A549 (cell line): ENCODE results near the gene STAP2.

Experiments
- BHLHE40 ChIP-seq: IDR thresholded peaks from 2 replicates; pipeline ENCODE4 v1.6.1; 2012; ENCODE audit warnings: low read depth, low read length, inconsistent platforms
- CBX2 ChIP-seq: fragments of 200-600 bp; sonication (generic); IDR thresholded peaks from 2 replicates; pipeline ENCODE4 v1.6.1; 2016; ENCODE audit warnings: low read depth, mild to moderate bottlenecking, borderline replicate concordance
- CBX8 ChIP-seq: fragments of 200-600 bp; sonication (generic); IDR thresholded peaks from 2 replicates; pipeline ENCODE4 v1.6.1; 2016
- CTCF ChIP-seq: fragments of >200 bp; sonication (Bioruptor Twin); formaldehyde crosslinking; IDR thresholded peaks from 3 replicates; pipeline ENCODE4 v1.5.1; 2016
- EHMT2 ChIP-seq: fragments of 200-600 bp; sonication (generic); IDR thresholded peaks from 2 replicates; pipeline ENCODE4 v1.6.1; 2016; ENCODE audit warnings: antibody characterized with exemption, low read depth, mild to moderate bottlenecking, moderate library complexity
- EP300 ChIP-seq, 2 experiments: fragments of >200 bp; sonication (Bioruptor Twin); formaldehyde crosslinking; IDR thresholded peaks; 2 replicates in 1 of 2; 3 replicates in 1 of 2; pipeline ENCODE4 v1.6.1; 2016 to 2017
- HDAC2 ChIP-seq: fragments of 200-600 bp; sonication (generic); IDR thresholded peaks from 2 replicates; pipeline ENCODE4 v1.6.1; 2016
- HOXA7 ChIP-seq: fragments of 250-450 bp; sonication (Bioruptor Pico); IDR thresholded peaks from 2 replicates; pipeline ENCODE4 v1.5.0; 2020; ENCODE audit warnings: mild to moderate bottlenecking, moderate library complexity
- MAX ChIP-seq: IDR thresholded peaks from 2 replicates; pipeline ENCODE4 v1.6.1; 2012
- PBX3 ChIP-seq: IDR thresholded peaks from 2 replicates; pipeline ENCODE4 v1.6.1; 2012
- POLR2A ChIP-seq: IDR thresholded peaks from 2 replicates; pipeline ENCODE4 v1.6.1; 2012; ENCODE audit warnings: mild to moderate bottlenecking, low read length
- RAD21 ChIP-seq, 2 experiments: fragments of >200 bp in 1 of 2; sonication (Bioruptor Twin) in 1 of 2; formaldehyde crosslinking in 1 of 2; IDR thresholded peaks in 1 of 2; conservative IDR thresholded peaks in 1 of 2; 2 replicates in 1 of 2; 3 replicates in 1 of 2; pipeline ENCODE4 v1.6.1; 2012 to 2018; ENCODE audit warnings: inconsistent platforms in 1 of 2
- RFX5 ChIP-seq: fragments of 450-650 bp; IDR thresholded peaks from 2 replicates; pipeline ENCODE4 v1.7.1; 2014; ENCODE audit warnings: antibody characterized with exemption, mild to moderate bottlenecking, moderate library complexity
- ZFP36 ChIP-seq: fragments of 450-650 bp; IDR thresholded peaks from 2 replicates; pipeline ENCODE4 v1.6.1; 2014; ENCODE audit warnings: borderline replicate concordance; ENCODE audit not compliant: partially characterized antibody

- TF ChIP-seq EHMT2 (no peak), RAD21 (conservative IDR thresholded peaks at IDR 0.05 in 1 of 2, IDR thresholded peaks at IDR 0.05 in 1 of 2) (no peak), MAX (no peak), HOXA7 (CRISPR knock-in tag) (no peak), CTCF (no peak), POLR2A (no peak), ZFP36 (no peak), HDAC2 (no peak), EP300 (IDR thresholded peaks at IDR 0.05) (no peak), CBX2 (no peak), RFX5 (no peak), PBX3 (no peak), BHLHE40 (no peak), CBX8 (no peak)
Measured at GRCh38 chr19:4376028-4376670, 37.5 kb upstream of the STAP2 start.
